ENCODE results near the gene DEFB121.

DNA sequence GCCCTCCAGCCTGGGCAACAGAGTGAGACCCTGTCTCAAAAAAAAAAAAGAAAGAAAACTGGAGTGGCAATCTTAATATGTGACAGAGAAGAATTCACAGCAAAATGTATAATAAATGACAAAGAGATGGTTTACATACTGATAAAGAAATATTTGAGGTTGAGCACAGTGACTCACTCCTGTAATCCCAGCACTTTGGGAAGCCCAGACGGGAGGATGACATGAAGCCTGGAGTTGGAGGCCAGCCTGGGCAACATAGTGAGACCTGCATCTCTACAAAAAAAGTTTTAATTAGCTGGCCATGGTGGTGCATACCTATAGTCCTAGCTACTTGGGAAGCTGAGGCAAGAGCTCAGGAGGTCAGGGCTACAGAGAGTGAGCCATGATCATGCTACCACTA lies 50.0 kb downstream of the DEFB121 start:
- TF ChIP-seq CTCF (IDR thresholded peaks at IDR 0.05; ENCODE audit: extremely low read depth in 1 of 2, insufficient read depth in 1 of 2, low read depth in 1 of 2, low read length in 2 of 2) (no peak), POLR2A (IDR thresholded peaks at IDR 0.05; ENCODE audit: low read depth, low read length) (no peak), JUN (IDR thresholded peaks at IDR 0.05; ENCODE audit: borderline replicate concordance, insufficient read depth, insufficient read length, low read depth) (no peak)
